ENCODE data around the gene ZNF493. TPM values are rescaled to one million over a fixed set of nuclear protein-coding genes. Genes with fewer than 3 reads are reported as not detected.

Gene ZNF493
- total and polyA plus RNA-seq, 2 donors (not counting 3 experiments of a cell fraction or from before 2014, with no cell fraction given): 2.4 to 8.0 TPM

DNA sequence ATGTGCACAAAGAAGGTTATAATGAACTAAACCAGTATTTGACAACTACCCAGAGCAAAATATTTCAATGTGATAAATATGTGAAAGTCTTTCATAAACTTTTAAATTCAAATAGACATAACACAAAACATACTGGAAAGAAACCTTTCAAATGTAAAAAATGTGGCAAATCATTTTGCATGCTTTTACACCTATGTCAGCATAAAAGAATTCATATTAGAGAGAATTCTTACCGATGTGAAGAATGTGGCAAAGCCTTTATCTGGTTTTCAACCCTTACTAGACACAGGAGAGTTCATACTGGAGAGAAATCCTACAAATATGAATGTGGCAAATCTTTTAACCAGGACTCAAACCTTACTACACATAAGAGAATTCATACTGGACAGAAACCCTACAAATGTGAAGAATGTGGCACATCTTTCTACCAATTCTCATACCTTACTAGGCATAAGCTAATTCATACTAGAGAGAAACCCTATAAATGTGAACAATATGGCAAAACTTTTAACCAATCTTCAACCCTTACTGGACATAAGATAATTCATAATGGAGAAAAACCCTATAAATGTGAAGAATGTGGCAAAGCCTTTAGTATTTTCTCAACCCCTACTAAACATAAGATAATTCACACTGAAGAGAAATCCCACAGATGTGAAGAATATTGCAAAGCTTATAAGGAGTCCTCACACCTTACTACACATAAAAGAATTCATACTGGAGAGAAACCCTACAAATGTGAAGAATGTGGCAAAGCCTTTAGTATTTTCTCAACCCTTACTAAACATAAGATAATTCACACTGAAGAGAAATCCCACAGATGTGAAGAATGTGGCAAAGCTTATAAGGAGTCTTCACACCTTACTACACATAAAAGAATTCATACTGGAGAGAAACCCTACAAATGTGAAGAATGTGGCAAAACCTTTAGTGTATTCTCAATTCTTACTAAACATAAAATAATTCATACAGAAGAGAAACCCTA, 26.4 kb downstream of the ZNF493 start:
- POLR2A ChIA-PET: no interaction called here
- CTCF ChIA-PET: no interaction called here
- Histone ChIP-seq H3K9me3 (replicated peaks; ENCODE audit: control insufficient read depth, insufficient read depth, low read length) (peaks cover 2% of the 10 kb centered on the region), H4K20me1 (replicated peaks; ENCODE audit: control insufficient read depth, extremely low read depth, insufficient read depth, low read length) (no peaks in the 10 kb centered on the region), H3K9me1 (replicated peaks; ENCODE audit: control insufficient read depth, extremely low read depth, insufficient read depth, low read length) (no peaks in the 10 kb centered on the region), H3K79me2 (ENCODE audit: control insufficient read depth, insufficient read depth, low read length) (no peaks in the 10 kb centered on the region), H3K9ac (replicated peaks; ENCODE audit: extremely low read depth, insufficient read depth, low read length) (no peak overlapping the region), H3K4me2 (ENCODE audit: insufficient read depth, low read length) (no peak overlapping the region), H2AFZ (ENCODE audit: low read depth, low read length) (no peak overlapping the region), H3K4me3 (replicated peaks in 1 of 3; ENCODE audit: insufficient read depth in 1 of 3, low read depth in 1 of 3, low read length in 3 of 3) (no peak overlapping the region), H3K27me3 (ENCODE audit: control insufficient read depth in 2 of 2, insufficient read depth in 2 of 2, low read length in 2 of 2) (no peaks in the 10 kb centered on the region), H3K36me3 (ENCODE audit: control insufficient read depth in 2 of 2, extremely low read depth in 1 of 2, insufficient read depth in 2 of 2, low read length in 2 of 2) (no peaks in the 10 kb centered on the region), H3K4me1 (ENCODE audit: control insufficient read depth, extremely low read depth, insufficient read depth, low read length) (no peaks in the 10 kb centered on the region), H3K27ac (ENCODE audit: insufficient read depth, low read depth, low read length) (no peak overlapping the region)
- no peak for FAIRE-seq
- BruUV-seq (replicated peaks): no TSS peak
- TF ChIP-seq, protein P1, sequence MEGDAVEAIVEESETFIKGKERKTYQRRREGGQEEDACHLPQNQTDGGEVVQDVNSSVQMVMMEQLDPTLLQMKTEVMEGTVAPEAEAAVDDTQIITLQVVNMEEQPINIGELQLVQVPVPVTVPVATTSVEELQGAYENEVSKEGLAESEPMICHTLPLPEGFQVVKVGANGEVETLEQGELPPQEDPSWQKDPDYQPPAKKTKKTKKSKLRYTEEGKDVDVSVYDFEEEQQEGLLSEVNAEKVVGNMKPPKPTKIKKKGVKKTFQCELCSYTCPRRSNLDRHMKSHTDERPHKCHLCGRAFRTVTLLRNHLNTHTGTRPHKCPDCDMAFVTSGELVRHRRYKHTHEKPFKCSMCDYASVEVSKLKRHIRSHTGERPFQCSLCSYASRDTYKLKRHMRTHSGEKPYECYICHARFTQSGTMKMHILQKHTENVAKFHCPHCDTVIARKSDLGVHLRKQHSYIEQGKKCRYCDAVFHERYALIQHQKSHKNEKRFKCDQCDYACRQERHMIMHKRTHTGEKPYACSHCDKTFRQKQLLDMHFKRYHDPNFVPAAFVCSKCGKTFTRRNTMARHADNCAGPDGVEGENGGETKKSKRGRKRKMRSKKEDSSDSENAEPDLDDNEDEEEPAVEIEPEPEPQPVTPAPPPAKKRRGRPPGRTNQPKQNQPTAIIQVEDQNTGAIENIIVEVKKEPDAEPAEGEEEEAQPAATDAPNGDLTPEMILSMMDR (IDR thresholded peaks at IDR 0.05; ENCODE audit: extremely low read depth in 1 of 2, insufficient read depth in 1 of 2, low read depth in 1 of 2, low read length in 2 of 2): no peak
- TF ChIP-seq GATA2 (IDR thresholded peaks at IDR 0.05; ENCODE audit: insufficient read depth, insufficient read length, low read depth, low read length): no peak
- TF ChIP-seq FOS (IDR thresholded peaks at IDR 0.05; ENCODE audit: borderline replicate concordance, insufficient read depth, low read length): no peak
- TF ChIP-seq EZH2 (IDR thresholded peaks at IDR 0.05; ENCODE audit: borderline replicate concordance, low read depth, low read length, severe bottlenecking): no peak
- TF ChIP-seq JUN (IDR thresholded peaks at IDR 0.05; ENCODE audit: borderline replicate concordance, insufficient read depth, insufficient read length, low read depth): no peak
- TF ChIP-seq POLR2AphosphoS5 (IDR thresholded peaks at IDR 0.05; ENCODE audit: insufficient read depth, low read depth, low read length): no peak
- TF ChIP-seq MYC (IDR thresholded peaks at IDR 0.05; ENCODE audit: low read depth, low read length): no peak
- TF ChIP-seq, protein P2, sequence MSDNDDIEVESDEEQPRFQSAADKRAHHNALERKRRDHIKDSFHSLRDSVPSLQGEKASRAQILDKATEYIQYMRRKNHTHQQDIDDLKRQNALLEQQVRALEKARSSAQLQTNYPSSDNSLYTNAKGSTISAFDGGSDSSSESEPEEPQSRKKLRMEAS (IDR thresholded peaks at IDR 0.05; ENCODE audit: insufficient read depth, insufficient read length): no peak
- no peak for TF ChIP-seq POLR2A (IDR thresholded peaks at IDR 0.05; ENCODE audit: low read depth, low read length)
- intact Hi-C loops (cut with micrococcal nuclease): no loop called here
- no peak for DNase-seq (ENCODE audit: low read depth, low spot score)
- dilution Hi-C loops (cut with MboI; ENCODE audit: extremely low pct_ligation_motif_present, low sequenced_read_pairs): no loop called here

All from endothelial cell of umbilical vein (primary cell).